Measurements from ENCODE around the gene SRA1. TPM values are rescaled to one million over a fixed set of nuclear protein-coding genes. Genes with fewer than 3 reads are reported as not detected.
"Not testable (repeated sequence)": the region's sequence is repeated elsewhere in the genome, so short reads cannot be mapped to it uniquely, and the experiment has no call there.

Gene SRA1
- total and polyA plus RNA-seq, 4 donors = 12.9 to 41.1 (median 19.8) TPM

- Histone ChIP-seq H3K4me3 (ENCODE audit: low read depth in 1 of 3, low read length in 3 of 3) (no peak overlapping the region), H3K9me3 (ENCODE audit: control insufficient read depth in 4 of 4, low read length in 3 of 4) (no peaks in the 10 kb centered on the region), H3K4me1 (ENCODE audit: control insufficient read depth in 4 of 4, insufficient read depth in 4 of 4, low read length in 3 of 4) (peaks cover 0 to 12% (median 4%) of the 10 kb centered on the region in 4 donors), H3K9ac (ENCODE audit: low read depth in 1 of 2, low read length in 2 of 2) (no peak overlapping the region), H3K27ac (ENCODE audit: low read depth in 1 of 2, low read length in 2 of 2) (peak overlapping the region; percentile 88 to 97), H3K27me3 (ENCODE audit: control insufficient read depth in 4 of 4, insufficient read depth in 4 of 4, low read length in 3 of 4) (no peaks in the 10 kb centered on the region), H3K36me3 (ENCODE audit: control insufficient read depth in 4 of 4, insufficient read depth in 3 of 4, low read depth in 1 of 4, low read length in 3 of 4) (no peaks in the 10 kb centered on the region)
- no peak for DNase-seq (ENCODE audit: low spot score)
- TF ChIP-seq FOXA1 (IDR thresholded peaks at IDR 0.05) (no peak), YY1 (IDR thresholded peaks at IDR 0.05) (no peak), HNF4G (IDR thresholded peaks at IDR 0.05) (no peak), RAD21 (IDR thresholded peaks at IDR 0.05) (no peak), CTCF (IDR thresholded peaks at IDR 0.05; ENCODE audit: low read depth, low read length, missing input control) (no peak), REST (IDR thresholded peaks at IDR 0.05) (no peak), HNF4A (conservative IDR thresholded peaks at IDR 0.05) (no peak), EGR1 (IDR thresholded peaks at IDR 0.05; ENCODE audit: low read depth in 2 of 2) (no peak), FOXA2 (IDR thresholded peaks at IDR 0.05) (no peak), GABPA (IDR thresholded peaks at IDR 0.05 in 1 of 2, conservative IDR thresholded peaks at IDR 0.05 in 1 of 2) (no peak), SP1 (IDR thresholded peaks at IDR 0.05) (no peak)
- WGBS = 99% methylated on average over 2 of the region's 2 CpGs
These were observed 46.5 kb upstream of the SRA1 start for GRCh38 chr5:140603734-140604133.

GRCh38 chr5:140603446-140603698, 46.1 kb upstream of the SRA1 start:
- 53% methylated on average over 4 of the region's 4 CpGs for WGBS
- H3K36me3 ChIP-seq (ENCODE audit: control insufficient read depth in 4 of 4, insufficient read depth in 3 of 4, low read depth in 1 of 4, low read length in 3 of 4); H3K9ac ChIP-seq (ENCODE audit: low read depth in 1 of 2, low read length in 2 of 2); H3K4me3 ChIP-seq (ENCODE audit: low read depth in 1 of 3, low read length in 3 of 3); DNase-seq (ENCODE audit: low spot score); H3K27me3 ChIP-seq (ENCODE audit: control insufficient read depth in 4 of 4, insufficient read depth in 4 of 4, low read length in 3 of 4); H3K9me3 ChIP-seq (ENCODE audit: control insufficient read depth in 4 of 4, low read length in 3 of 4): not testable (repeated sequence)
- H3K27ac ChIP-seq (ENCODE audit: low read depth in 1 of 2, low read length in 2 of 2) = peak overlapping the region; percentile 88 to 97
- peak in 1 of 2 donors; percentile 58 for TF ChIP-seq RXRA (IDR thresholded peaks at IDR 0.05)
- peaks cover 0 to 12% (median 5%) of the 10 kb centered on the region in 4 donors for H3K4me1 ChIP-seq (ENCODE audit: control insufficient read depth in 4 of 4, insufficient read depth in 4 of 4, low read length in 3 of 4)

GRCh38 chr5:140602147-140602546, 44.9 kb upstream of the SRA1 start:
- H3K36me3 ChIP-seq (ENCODE audit: control insufficient read depth in 4 of 4, insufficient read depth in 3 of 4, low read depth in 1 of 4, low read length in 3 of 4) = no peaks in the 10 kb centered on the region
- no peaks in the 10 kb centered on the region for H3K9me3 ChIP-seq (ENCODE audit: control insufficient read depth in 4 of 4, low read length in 3 of 4)
- 87% methylated on average over 4 of the region's 4 CpGs for WGBS
- H3K4me1 ChIP-seq (ENCODE audit: control insufficient read depth in 4 of 4, insufficient read depth in 4 of 4, low read length in 3 of 4) = peaks cover 3 to 20% (median 7%) of the 10 kb centered on the region in 4 donors
- H3K27me3 ChIP-seq (ENCODE audit: control insufficient read depth in 4 of 4, insufficient read depth in 4 of 4, low read length in 3 of 4) = no peaks in the 10 kb centered on the region
- peak overlapping the region; percentile 88 to 97 for H3K27ac ChIP-seq (ENCODE audit: low read depth in 1 of 2, low read length in 2 of 2)
- no peak overlapping the region for H3K9ac ChIP-seq (ENCODE audit: low read depth in 1 of 2, low read length in 2 of 2)
- no peak overlapping the region for H3K4me3 ChIP-seq (ENCODE audit: low read depth in 1 of 3, low read length in 3 of 3)
- DNase-seq (ENCODE audit: low spot score) = no peak
- TF ChIP-seq ATF3 (IDR thresholded peaks at IDR 0.05) = no peak
- TF ChIP-seq NR2F2 (IDR thresholded peaks at IDR 0.05) = no peak
- no peak for TF ChIP-seq RXRA (IDR thresholded peaks at IDR 0.05)
- TF ChIP-seq CTCF (IDR thresholded peaks at IDR 0.05; ENCODE audit: low read depth, low read length, missing input control) = no peak
- TF ChIP-seq FOXA1 (IDR thresholded peaks at IDR 0.05) = no peak
- no peak for TF ChIP-seq MAX (IDR thresholded peaks at IDR 0.05)
- TF ChIP-seq EGR1 (IDR thresholded peaks at IDR 0.05; ENCODE audit: low read depth in 2 of 2) = no peak
- TF ChIP-seq GABPA (IDR thresholded peaks at IDR 0.05 in 1 of 2, conservative IDR thresholded peaks at IDR 0.05 in 1 of 2) = no peak
- no peak for TF ChIP-seq HNF4G (IDR thresholded peaks at IDR 0.05)
- no peak for TF ChIP-seq TAF1 (conservative IDR thresholded peaks at IDR 0.05)
- no peak for TF ChIP-seq RAD21 (IDR thresholded peaks at IDR 0.05)
- no peak for TF ChIP-seq FOXA2 (IDR thresholded peaks at IDR 0.05)
- no peak for TF ChIP-seq ZBTB33 (IDR thresholded peaks at IDR 0.05)
- no peak for TF ChIP-seq SP1 (IDR thresholded peaks at IDR 0.05)
- no peak for TF ChIP-seq YY1 (IDR thresholded peaks at IDR 0.05)
- TF ChIP-seq JUND (IDR thresholded peaks at IDR 0.05) = no peak
